K562 (cell line): Measurements from ENCODE around the gene TUBB2A. TPM values are rescaled to one million over a fixed set of nuclear protein-coding genes. Genes with fewer than 3 reads are reported as not detected.
A peak's percentile ranks its signal among the peaks of the same experiment; 100 is the strongest.

Experiments
- E4F1 ChIP-seq: fragments of 250-450 bp; sonication (Bioruptor Pico); IDR thresholded peaks from 2 replicates; pipeline ENCODE4 v1.5.0; 2021; ENCODE audit warnings: mild to moderate bottlenecking, borderline replicate concordance
- HCFC1 ChIP-seq: IDR thresholded peaks from 2 replicates; pipeline ENCODE4 v1.6.1; 2012; ENCODE audit warnings: low read depth, low read length, improper control_type of control experiment
- ID3 ChIP-seq, 2 experiments: fragments of 250-450 bp in 1 of 2; fragments of 450-650 bp in 1 of 2; sonication (Bioruptor Pico) in 1 of 2; IDR thresholded peaks; 2 replicates each; pipeline versions ENCODE4 v1.6.1 to v1.8.0; 2016 to 2021; ENCODE audit warnings: mild to moderate bottlenecking in 2 of 2, moderate library complexity in 2 of 2, missing compliant biosample characterization in 1 of 2, missing genetic modification characterization in 1 of 2
- IRF2 ChIP-seq: sonication (generic); formaldehyde crosslinking; IDR thresholded peaks from 2 replicates; pipeline ENCODE4 v1.8.1; 2022; ENCODE audit warnings: mild to moderate bottlenecking, missing genetic modification reagents
- KDM4B ChIP-seq, 2 experiments: fragments of 450-650 bp in 1 of 2; sonication (generic) in 1 of 2; IDR thresholded peaks; 2 replicates each; pipeline ENCODE4 v1.6.1; 2016 to 2017; ENCODE audit warnings: borderline replicate concordance in 2 of 2, antibody characterized with exemption in 1 of 2, low read depth in 1 of 2, mild to moderate bottlenecking in 1 of 2
- MYBL2 ChIP-seq, 2 experiments: fragments of 450-650 bp in 1 of 2; sonication (generic) in 1 of 2; formaldehyde crosslinking in 1 of 2; IDR thresholded peaks; 2 replicates each; pipeline versions ENCODE4 v1.6.1 to v1.8.1; 2017 to 2022; ENCODE audit warnings: borderline replicate concordance in 1 of 2, inconsistent platforms in 1 of 2, low read depth in 1 of 2, mild to moderate bottlenecking in 1 of 2, missing genetic modification reagents in 1 of 2, moderate library complexity in 1 of 2
- MYC ChIP-seq, 2 experiments: fragments of 250-450 bp in 1 of 2; sonication (Bioruptor Pico) in 1 of 2; IDR thresholded peaks; 2 replicates each; pipeline versions ENCODE4 v1.5.1 to v1.6.1; 2012 to 2021; ENCODE audit warnings: low read depth in 2 of 2, borderline replicate concordance in 1 of 2, improper control_type of control experiment in 1 of 2, low read length in 1 of 2, mild to moderate bottlenecking in 1 of 2, moderate library complexity in 1 of 2
- RCOR1 ChIP-seq, 2 experiments: IDR thresholded peaks; 2 replicates each; pipeline ENCODE4 v1.6.1; 2012; ENCODE audit warnings: low read depth in 2 of 2, low read length in 2 of 2, borderline replicate concordance in 1 of 2, improper control_type of control experiment in 1 of 2
- SETDB1 ChIP-seq: IDR thresholded peaks from one replicate; pipeline ENCODE4 v1.6.1; 2012; ENCODE audit warnings: low read length, control low read depth, inconsistent platforms
- ZBTB43 ChIP-seq: sonication (generic); formaldehyde crosslinking; IDR thresholded peaks from 2 replicates; pipeline ENCODE4 v1.8.0; 2023; ENCODE audit warnings: mild to moderate bottlenecking, missing genetic modification reagents
- ZNF589 ChIP-seq: fragments of 200-800 bp; sonication (Bioruptor generic); IDR thresholded peaks from 2 replicates; pipeline ENCODE4 v1.6.1; 2016; ENCODE audit warnings: low read depth, missing genetic modification characterization, missing compliant biosample characterization
- ZNF830 ChIP-seq: fragments of 250-450 bp; sonication (Bioruptor Pico); IDR thresholded peaks from 2 replicates; pipeline ENCODE4 v1.5.0; 2021; ENCODE audit warnings: mild to moderate bottlenecking
- polyA plus RNA-seq, 8 experiments: library from polyadenylated mRNA; depleted of rRNA in 4 of 8; stranded (reverse) in 5 of 8; unstranded in 3 of 8; fragments of >200 nt; fragmentation: Nextera tagmentation in 2 of 8; fragmentation: Illumina TruSeq in 1 of 8; extraction: Ambion mirVana in 2 of 8; extraction: Trizol in 1 of 8; gene quantifications; 2 replicates each; pipeline versions ENCODE4 v1.2.1 to v1.2.3, GENCODE V29; 2011 to 2014; ENCODE audit warnings: inconsistent platforms in 1 of 8, missing spikeins in 1 of 8
- total RNA-seq, 7 experiments: library from RNA; depleted of rRNA in 6 of 7; stranded (reverse); fragments of >200 nt in 6 of 7; fragmentation: Illumina TruSeq in 2 of 7; extraction: Trizol in 2 of 7; gene quantifications; 2 replicates each; pipeline versions ENCODE4 v1.2.1 to v1.2.3, GENCODE V29; 2011 to 2021; ENCODE audit warnings: low replicate concordance in 1 of 7

TUBB2A gene
- total and polyA plus RNA-seq, 9 of the 15 experiments (the other 6 are each of a cell fraction or from before 2014, with no cell fraction given): 3.6 to 92.1 (median 45.6) TPM

- no peak for TF ChIP-seq ZBTB43 (CRISPR knock-in tag)
- no peak for TF ChIP-seq MYBL2 (IDR thresholded peaks at IDR 0.05; ENCODE audit: low read depth)
- no peak for TF ChIP-seq MYBL2 (CRISPR knock-in tag; IDR thresholded peaks at IDR 0.05; ENCODE audit: borderline replicate concordance)
- TF ChIP-seq ZNF830 (CRISPR knock-in tag): no peak
- TF ChIP-seq IRF2 (CRISPR knock-in tag): no peak
- TF ChIP-seq SETDB1: no peak
- no peak for TF ChIP-seq RCOR1 (IDR thresholded peaks at IDR 0.05; ENCODE audit: borderline replicate concordance in 1 of 2, low read depth in 2 of 2, low read length in 2 of 2)
- no peak for TF ChIP-seq HCFC1
- no peak for TF ChIP-seq KDM4B (IDR thresholded peaks at IDR 0.05; ENCODE audit: borderline replicate concordance in 2 of 2, low read depth in 1 of 2)
- TF ChIP-seq MYC (IDR thresholded peaks at IDR 0.05; ENCODE audit: low read depth, low read length): no peak
- no peak for TF ChIP-seq MYC (CRISPR knock-in tag; IDR thresholded peaks at IDR 0.05; ENCODE audit: borderline replicate concordance, low read depth)
- no peak for TF ChIP-seq ID3 (CRISPR knock-in tag; IDR thresholded peaks at IDR 0.05)
- peak; percentile 88; the same call in 1 of the 2 replicates for TF ChIP-seq ID3 (tag; IDR thresholded peaks at IDR 0.05)
- no peak for TF ChIP-seq E4F1 (CRISPR knock-in tag)
- no peak for TF ChIP-seq ZNF589
- TF ChIP-seq, all 486 proteins: peak for 2
Observed at GRCh38 chr6:3200682-3201081, 43.3 kb upstream of the TUBB2A start (continued).
